Body of pancreas (tissue), 4 donors: ENCODE measurements around the gene ANP32A.

Source experiments
- POLR2A ChIP-seq, 3 donors: fragments of 450-650 bp; IDR thresholded peaks; one replicate each; pipeline ENCODE4 v1.6.1; 2016; ENCODE audit warnings: antibody characterized with exemption in 3 of 3, mild to moderate bottlenecking in 2 of 3
- TF ChIP-seq, protein P1 (sequence below), 7 experiments: fragments of 450-650 bp in 4 of 7; fragments of 200-600 bp in 3 of 7; sonication (generic) in 3 of 7; IDR thresholded peaks; one replicate each; pipeline ENCODE4 v1.5.1; 2016 to 2019; ENCODE audit warnings: antibody characterized with exemption in 7 of 7

DNA sequence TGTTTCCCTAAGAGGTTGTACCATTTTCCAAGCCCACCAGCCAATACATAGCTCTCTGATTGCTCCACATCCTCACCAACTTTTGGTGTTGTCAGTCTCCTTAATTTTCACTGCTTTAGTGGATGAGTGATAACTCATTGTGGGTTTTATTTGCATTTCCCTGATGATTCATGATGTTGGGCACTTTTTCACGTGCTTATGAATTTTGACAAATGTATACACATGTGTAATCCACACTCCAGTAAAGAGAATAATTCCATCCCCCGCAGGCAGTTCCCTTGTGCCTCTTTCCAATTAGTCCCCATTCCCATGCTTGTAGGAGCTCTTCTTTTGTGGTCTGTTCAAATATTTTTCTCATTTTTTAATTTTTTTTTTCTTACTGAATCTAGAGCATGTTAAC is 52.4 kb downstream of the ANP32A start:
- TF ChIP-seq, protein P1, sequence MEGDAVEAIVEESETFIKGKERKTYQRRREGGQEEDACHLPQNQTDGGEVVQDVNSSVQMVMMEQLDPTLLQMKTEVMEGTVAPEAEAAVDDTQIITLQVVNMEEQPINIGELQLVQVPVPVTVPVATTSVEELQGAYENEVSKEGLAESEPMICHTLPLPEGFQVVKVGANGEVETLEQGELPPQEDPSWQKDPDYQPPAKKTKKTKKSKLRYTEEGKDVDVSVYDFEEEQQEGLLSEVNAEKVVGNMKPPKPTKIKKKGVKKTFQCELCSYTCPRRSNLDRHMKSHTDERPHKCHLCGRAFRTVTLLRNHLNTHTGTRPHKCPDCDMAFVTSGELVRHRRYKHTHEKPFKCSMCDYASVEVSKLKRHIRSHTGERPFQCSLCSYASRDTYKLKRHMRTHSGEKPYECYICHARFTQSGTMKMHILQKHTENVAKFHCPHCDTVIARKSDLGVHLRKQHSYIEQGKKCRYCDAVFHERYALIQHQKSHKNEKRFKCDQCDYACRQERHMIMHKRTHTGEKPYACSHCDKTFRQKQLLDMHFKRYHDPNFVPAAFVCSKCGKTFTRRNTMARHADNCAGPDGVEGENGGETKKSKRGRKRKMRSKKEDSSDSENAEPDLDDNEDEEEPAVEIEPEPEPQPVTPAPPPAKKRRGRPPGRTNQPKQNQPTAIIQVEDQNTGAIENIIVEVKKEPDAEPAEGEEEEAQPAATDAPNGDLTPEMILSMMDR (IDR thresholded peaks at IDR 0.05), result no peak
- no peak for TF ChIP-seq POLR2A (IDR thresholded peaks at IDR 0.05)
